ENCODE data around the gene FMNL2. TPM values are rescaled to one million over a fixed set of nuclear protein-coding genes. Genes with fewer than 3 reads are reported as not detected.
"Not testable (repeated sequence)": the region's sequence is repeated elsewhere in the genome, so short reads cannot be mapped to it uniquely, and the experiment has no call there.

Gene FMNL2
- polyA plus RNA-seq (ENCODE audit: insufficient read length): 134 TPM
- long read RNA-seq, donor 1, partial matches to known transcripts: 149 of 149 reads
- long read RNA-seq, donor 1, other reads (novel, unspliced or antisense): 0 of 149 reads
- long read RNA-seq, donor 2, full-length matches to known transcripts: 1 of 117 reads
- long read RNA-seq, donor 2, partial matches to known transcripts: 111 of 117 reads
- long read RNA-seq, donor 2, other reads (novel, unspliced or antisense): 5 of 117 reads
- long read RNA-seq, donor 3, partial matches to known transcripts: 6 of 6 reads
- long read RNA-seq, donor 3, other reads (novel, unspliced or antisense): 0 of 6 reads
- long read RNA-seq, donor 4: 0 reads
- long read RNA-seq, donor 5, full-length matches to known transcripts: 1 of 17 reads
- long read RNA-seq, donor 5, partial matches to known transcripts: 16 of 17 reads
- long read RNA-seq, donor 5, other reads (novel, unspliced or antisense): 0 of 17 reads
- long read RNA-seq, donor 6, full-length matches to known transcripts: 1 of 1 reads
- long read RNA-seq, donor 6, partial matches to known transcripts: 0 of 1 reads
- long read RNA-seq, donor 6, other reads (novel, unspliced or antisense): 0 of 1 reads
- long read RNA-seq, donor 7, partial matches to known transcripts: 24 of 24 reads
- long read RNA-seq, donor 7, other reads (novel, unspliced or antisense): 0 of 24 reads
- long read RNA-seq, donor 8, partial matches to known transcripts: 8 of 8 reads
- long read RNA-seq, donor 8, other reads (novel, unspliced or antisense): 0 of 8 reads

DNA sequence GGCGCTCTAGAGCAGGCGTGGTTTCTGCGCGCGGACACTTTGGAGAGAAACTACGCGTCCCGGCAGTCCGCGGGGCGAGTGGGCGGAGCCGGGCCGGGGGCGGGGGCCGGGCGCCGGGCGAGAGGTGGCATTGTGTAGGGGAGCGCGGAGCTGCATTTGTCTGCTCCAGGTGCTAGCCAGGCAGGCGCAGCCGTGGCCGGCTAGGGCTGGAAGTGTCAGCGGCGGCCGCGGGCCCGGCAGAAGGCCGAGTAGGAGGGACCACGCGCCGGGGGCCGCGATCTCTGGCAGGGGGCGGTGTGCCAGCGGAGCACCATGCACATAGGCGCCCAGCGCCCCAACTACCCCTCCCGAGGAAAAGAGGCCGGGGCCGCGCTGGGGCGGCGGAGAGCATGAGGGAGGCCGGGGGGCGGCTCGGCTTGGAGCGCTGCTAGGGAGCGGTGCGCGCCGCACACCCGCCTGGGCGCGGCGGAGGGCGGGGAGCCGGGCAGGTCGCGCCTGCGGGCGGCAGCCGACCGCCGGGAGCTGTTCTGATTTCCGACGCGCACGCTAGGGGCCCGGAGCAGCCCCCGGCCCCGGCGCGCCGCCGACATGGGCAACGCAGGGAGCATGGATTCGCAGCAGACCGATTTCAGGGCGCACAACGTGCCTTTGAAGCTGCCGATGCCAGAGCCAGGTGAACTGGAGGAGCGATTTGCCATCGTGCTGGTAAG, at the start of gene FMNL2:
TSS of gene FMNL2 (plus strand) at position 159 of the 710 bp plus-strand sequence.
- DNase-seq: peak; percentile 89

- no peak for DNase-seq
These were observed 42.0 kb upstream of the FMNL2 start for GRCh38 chr2:152292991-152293390.

DNA sequence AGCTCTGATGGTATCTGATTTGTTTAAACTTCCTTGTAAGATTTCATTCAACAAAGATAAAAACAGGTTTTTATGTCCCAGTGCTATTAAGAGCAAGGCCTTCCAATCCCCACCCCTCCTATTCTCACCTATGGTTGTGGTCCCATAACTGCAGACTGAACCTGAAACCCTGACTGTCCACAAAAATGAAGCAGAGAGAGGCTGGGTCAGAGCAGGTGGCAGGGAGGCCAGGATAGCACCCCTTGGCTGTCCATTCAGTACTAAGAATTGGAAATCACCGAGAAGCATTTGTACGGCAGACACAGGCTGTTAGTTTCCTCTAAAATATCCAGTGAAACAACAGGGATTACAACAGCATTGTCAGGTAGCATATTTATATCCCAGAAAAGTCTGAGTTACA, 37.3 kb upstream of the FMNL2 start:
- no peak for DNase-seq

GRCh38 chr2:152298754-152299153, 36.2 kb upstream of the FMNL2 start:
- DNase-seq: no peak

GRCh38 chr2:152301131-152301530, 33.8 kb upstream of the FMNL2 start:
- DNase-seq: no peak

DNA sequence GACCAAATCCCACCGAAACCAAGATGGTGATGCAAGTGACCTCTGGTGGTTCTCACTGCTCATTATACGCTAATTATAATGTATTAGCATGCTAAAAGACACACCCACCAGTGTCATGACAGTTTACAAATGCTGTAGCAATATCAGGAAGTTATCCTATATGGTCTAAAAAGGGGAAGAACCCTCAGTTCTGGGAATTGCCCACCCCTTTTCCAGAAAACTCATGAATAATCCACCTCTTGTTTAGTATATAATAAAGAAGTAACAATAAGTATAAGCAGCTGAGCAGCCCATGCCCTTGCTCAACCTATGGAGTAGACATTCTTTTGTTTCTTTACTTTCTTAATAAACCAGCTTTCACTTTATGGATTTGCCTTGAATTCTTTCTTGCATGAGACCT, 31.0 kb upstream of the FMNL2 start:
- no peak for DNase-seq

DNA sequence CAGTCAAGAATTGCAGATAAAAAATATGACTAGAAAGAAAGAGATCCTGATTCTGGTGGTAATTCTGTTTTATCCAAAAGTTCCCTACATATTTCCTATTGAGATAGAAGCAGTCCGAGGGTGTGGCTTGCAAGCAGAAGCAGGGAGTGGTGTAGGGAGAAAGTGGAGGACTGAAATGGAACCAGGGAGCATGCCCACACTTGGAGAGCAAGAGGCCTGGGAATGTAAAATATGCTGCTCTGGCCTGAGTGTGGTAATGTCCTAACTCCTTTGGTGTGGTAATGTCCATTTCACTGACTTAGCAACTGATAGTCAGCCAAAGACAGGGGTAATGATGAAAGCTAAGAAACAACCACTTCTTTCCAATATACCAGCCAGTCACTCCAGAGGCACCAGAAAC, 30.1 kb upstream of the FMNL2 start:
- DNase-seq: no peak

- no peak for DNase-seq
These were observed 27.1 kb upstream of the FMNL2 start for GRCh38 chr2:152307863-152308262.

- no peak for DNase-seq
These were observed 25.4 kb upstream of the FMNL2 start for GRCh38 chr2:152309352-152310214.

- no peak for DNase-seq
These were observed 15.0 kb upstream of the FMNL2 start for GRCh38 chr2:152319822-152320570.

GRCh38 chr2:152320814-152321213, 14.2 kb upstream of the FMNL2 start:
- DNase-seq: no peak

- DNase-seq: no peak
These were observed 12.8 kb upstream of the FMNL2 start for GRCh38 chr2:152322222-152322621.

- not testable (repeated sequence) for DNase-seq
These were observed 9.8 kb upstream of the FMNL2 start for GRCh38 chr2:152325126-152325525.

DNA sequence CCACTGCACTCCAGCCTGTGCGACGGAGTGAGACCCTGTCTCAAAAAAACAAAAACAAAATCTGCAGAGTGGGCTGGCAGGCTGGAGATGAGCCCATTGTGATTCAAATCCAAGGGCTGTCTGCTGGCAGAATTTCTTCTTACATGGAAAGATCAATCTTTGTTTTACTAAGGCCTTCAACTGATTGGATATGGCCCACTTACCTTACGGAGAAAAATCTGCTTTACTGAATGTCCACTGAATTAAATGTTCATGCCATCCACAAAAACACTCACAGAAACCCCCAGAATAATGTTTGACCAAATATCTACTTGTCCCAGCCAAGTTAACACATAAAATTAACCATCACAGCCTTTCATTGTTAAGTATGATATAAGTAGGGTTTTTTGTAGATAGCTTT, 8.3 kb upstream of the FMNL2 start:
- no peak for DNase-seq

GRCh38 chr2:152328013-152328412, 7.0 kb upstream of the FMNL2 start:
- no peak for DNase-seq

DNA sequence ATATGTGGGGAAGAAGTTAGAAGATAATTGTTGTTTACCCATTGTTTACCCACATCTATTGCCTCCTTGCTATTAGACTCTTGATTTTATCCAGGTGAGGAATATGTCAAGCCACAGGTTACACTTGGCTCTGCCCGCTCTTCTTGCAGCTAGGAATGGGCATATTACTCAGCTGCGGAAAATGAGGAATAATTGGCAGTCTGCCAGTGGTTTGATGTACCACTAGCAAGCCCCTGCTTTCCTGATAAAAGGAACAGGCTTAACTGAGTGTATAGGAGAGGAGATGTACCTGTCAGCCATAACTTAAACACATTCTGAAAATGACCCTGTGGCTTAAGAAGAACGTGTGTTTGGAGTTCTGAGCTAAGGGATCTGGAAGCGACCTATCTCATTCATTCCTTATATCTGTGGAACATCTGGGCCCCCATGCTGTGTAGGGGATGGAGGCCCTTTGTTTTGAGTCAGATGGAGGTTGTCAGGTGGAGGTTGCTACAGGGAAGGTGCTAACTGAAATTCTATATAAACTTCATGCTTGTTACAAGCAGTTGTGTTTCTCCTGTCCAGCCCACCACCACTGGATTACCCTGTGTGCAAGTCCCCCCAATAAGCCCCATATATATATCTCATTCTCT, 4.6 kb upstream of the FMNL2 start:
- no peak for DNase-seq

DNA sequence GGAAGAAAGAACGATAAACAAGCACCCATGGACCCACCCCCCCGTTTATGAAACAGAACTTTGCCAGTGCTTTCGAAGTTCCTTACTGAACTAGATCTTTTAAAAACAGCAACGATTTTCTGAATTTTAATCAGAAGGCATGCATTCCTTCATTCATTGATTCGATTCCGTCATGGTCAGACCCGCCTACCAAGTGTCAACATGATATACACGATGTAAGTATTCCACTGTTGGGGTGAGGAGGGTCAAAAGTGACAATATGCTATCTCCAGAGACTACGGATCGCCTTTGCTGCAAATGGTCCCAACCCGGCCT, 316 bp upstream of the FMNL2 start:
- DNase-seq: no peak

DNA sequence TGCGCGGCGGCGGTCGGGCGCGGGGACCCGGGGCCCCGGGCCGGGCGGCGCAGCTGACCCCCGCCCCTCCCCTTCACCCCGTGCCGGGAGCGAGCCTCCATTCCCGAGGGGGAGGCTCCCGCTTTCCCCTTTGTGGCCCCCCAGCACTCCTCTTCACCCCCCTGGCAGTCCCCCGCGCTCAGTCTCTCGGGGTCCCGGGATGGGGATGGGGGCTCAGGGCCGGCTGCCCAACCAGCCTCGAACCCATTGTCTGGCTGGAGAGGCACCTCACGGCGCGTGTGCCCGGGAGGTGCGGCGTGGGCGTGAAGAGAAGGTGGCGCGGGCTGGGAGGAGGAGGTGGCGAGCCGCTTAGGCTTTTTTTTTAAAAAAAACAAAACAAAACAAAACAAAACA, 748 bp downstream of the FMNL2 start:
- no peak for DNase-seq

DNA sequence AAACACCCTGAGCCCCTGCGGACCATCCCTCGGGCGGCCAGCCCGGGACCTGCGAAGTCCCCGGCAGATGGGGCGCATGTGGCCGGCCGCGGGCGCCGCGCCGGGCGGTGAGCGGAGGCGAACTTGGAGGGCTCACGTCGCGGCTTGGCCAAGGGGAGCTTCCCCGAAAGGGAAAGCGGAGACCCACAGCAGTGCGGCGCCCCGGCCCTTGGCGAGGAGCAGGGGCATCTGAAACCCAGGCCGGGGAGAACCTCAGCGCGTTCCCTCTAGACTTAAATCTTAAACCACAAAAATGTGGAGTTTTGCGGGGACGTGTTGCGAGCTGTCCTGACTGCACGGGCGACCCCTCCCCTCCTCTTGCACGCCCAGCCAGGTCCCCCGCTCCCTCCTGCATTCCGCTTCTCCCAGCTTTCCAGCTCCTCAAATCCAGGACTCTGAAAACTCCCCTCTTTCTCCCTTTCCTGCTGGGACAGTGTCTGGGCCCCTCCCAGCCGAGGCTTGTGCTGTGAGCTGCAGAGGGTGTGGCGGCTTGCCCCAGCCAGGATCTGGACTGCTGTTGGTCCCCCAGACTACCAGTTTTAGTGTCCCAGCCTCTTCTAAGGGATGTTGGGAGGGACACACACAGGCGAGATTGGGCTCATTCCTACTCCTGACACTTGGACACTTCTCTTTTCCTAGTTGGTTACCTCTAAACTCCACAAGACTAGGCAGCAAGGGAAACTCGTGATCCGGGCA, 1.3 kb downstream of the FMNL2 start:
- peak; percentile 36 for DNase-seq
